Aortic smooth muscle cell (primary cell): ENCODE data around the gene AK3. TPM values are rescaled to one million over a fixed set of nuclear protein-coding genes. Genes with fewer than 3 reads are reported as not detected.

Source experiments
- total RNA-seq: library from RNA; depleted of rRNA; stranded (reverse); fragments of >200 nt; gene quantifications from 2 replicates; pipeline ENCODE4 v1.2.3, GENCODE V29; 2014

AK3 gene
- 62.0 and 90.6 TPM in 2 replicates for total RNA-seq

DNA sequence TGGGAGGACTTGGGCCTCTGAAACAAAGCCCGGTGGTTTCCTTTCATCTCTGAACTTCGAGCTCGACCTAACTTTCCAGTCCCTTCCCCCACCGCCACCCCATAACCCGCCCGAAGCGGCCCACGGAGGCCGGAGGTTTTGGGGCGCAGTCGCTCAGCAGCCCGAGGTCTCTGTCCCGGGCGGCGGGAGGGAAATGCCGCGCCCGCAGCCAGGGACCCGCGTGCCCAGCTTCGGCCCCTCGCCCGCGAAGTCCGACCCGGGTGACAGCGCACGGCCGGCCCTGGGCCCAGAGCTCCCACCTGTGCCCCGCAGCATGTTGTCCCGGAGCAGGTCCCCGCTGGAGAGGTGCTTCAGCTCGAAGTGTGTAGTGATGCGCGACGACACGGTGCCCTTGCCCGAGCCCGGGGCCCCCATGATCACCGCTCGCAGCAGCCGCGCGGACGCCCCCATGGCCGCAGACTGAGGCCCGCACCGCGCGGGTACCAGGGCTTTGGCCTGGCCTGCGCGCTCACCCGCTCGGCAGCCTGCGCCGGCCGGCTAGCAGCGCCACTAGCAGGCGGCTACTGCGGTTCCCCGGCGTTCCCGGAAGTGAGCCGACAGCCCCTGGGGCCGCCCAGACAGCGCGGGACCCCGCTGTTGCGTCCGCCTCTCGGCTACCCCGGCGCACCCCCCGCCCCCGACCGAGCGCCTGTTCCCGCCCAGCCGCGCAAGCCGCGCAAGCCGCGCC is at the start of gene AK3:
Gene AK3, minus strand, starts transcription at position 565 of the 727 bp plus-strand sequence. Its CDS starts 115 bp downstream, at position 450.

DNA sequence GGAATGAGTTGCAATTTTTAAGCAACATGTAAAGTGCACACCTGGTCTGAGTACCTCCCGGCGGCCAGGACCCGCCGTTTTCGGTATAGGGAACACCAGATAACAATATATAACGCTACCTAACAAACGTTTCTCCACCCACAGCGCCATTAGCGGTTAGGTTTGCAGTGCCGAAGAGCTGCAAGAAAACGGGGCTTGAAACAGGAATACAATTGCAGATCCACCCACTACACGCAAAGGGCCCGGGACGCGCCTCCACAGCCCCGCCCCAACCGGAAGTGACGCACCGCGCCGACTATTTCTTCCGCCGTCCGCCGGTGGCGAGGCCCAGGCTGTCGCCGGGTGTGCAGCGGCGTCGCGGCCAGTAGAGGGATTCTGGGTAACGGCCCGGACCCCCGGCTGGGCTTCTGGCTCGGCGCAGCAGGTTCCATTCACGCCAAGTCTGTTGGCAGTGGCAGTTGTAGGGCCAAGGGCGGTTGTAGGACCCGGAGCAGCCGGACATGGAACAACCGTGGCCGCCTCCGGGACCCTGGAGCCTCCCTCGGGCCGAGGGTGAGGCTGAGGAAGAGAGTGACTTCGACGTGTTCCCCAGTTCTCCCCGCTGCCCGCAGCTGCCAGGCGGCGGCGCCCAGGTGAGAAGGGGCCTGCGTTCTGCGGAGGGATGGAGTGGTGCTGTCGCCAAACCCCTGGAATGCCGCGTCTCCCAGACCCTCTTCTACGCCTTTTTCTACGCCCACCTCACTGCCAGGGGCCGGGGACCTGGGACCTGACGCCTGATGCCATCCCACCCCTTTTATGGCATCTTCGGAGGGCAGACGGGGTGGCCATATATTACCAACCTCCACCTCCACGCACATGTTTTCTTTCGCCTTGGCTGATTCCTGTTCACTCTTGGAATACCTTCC is 61.5 kb downstream of the AK3 start, which contains the start of gene CDC37L1:
Gene CDC37L1, plus strand, starts transcription at position 302 of the 905 bp plus-strand sequence. Its CDS starts 199 bp downstream, at position 501.

DNA sequence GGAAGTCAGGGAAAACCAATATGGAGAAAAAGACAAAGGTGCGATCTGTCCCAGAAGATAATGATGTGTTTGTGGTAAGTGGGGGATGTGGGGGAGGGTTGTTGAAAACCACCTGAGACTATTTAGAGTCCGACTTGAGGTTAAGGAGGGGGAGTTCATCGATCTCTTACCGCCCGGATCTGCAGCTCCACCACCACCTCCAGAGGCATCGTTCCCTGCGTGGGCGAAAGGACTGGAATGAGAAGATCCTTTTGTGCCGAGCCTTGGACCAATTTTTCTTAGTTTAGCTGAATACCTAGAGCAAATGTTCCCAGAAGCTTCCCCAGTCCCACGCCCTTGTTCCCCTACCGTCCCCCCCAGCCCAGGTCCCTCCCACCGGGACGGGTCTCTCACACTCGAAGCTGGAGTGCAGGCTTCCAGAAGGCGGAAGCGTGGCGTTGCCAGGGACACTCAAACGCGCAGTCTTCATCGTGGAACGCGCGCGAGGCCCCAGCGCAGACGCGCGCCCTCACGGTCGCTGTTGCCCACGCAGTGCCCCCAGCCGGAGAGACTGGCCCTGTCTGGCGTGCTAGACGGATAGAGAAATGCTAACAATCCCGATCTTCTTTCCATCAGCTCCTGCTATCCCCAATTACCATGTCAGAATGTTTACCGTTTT is 74.8 kb downstream of the AK3 start, which contains the start of gene SPATA6L:
Gene SPATA6L, minus strand, starts transcription at position 439 of the 658 bp plus-strand sequence. Its CDS starts 230 bp downstream, at position 209.

DNA sequence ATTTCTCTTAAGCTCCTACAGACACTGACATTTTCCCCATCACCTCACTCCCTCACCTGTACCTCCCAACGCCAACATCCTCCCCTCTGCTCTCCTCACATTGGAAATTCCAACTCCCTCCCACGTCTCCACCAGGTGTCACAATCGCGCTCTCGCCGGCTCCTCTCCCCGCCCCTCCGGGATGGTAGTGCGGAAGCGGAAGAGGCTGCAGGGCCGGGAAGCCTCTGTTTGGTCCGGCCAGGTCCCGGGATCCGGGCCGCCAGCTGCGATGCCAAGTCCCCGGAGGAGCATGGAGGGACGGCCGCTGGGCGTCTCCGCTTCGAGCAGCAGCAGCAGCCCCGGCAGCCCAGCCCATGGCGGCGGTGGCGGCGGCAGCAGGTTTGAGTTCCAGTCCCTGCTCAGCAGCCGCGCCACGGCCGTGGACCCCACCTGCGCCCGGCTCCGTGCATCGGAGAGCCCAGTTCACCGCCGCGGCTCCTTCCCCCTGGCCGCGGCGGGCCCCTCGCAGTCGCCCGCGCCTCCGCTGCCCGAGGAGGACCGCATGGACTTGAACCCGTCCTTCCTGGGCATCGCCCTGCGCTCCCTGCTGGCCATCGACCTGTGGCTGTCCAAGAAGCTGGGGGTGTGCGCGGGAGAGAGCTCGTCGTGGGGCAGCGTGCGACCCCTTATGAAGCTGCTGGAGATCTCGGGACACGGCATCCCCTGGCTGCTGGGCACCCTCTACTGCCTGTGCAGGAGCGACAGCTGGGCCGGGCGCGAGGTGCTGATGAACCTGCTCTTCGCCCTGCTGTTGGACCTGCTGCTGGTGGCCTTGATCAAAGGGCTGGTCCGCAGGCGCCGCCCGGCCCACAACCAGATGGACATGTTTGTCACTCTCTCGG is 78.7 kb downstream of the AK3 start, which contains the start of gene PLPP6:
Gene PLPP6, plus strand, starts transcription at position 187 of the 881 bp plus-strand sequence. Its CDS starts 82 bp downstream, at position 269.

Other genes starting within 250 kb of the AK3 start
- 5.5 and 7.3 TPM in 2 replicates for gene PLPP6, start 78.9 kb downstream of the AK3 start, total RNA-seq
- gene SPATA6L, start 74.7 kb downstream of the AK3 start, total RNA-seq = 0.79 and 0.81 TPM in 2 replicates
- gene CDC37L1, start 61.6 kb downstream of the AK3 start, total RNA-seq = 18.5 and 22.5 TPM in 2 replicates
- gene RCL1, start 51.7 kb upstream of the AK3 start, total RNA-seq = 10.4 and 14.8 TPM in 2 replicates
- 23.3 and 23.4 TPM in 2 replicates for gene JAK2, start 244.1 kb upstream of the AK3 start, total RNA-seq